ENCODE measurements around the gene IGF2R.

Gene IGF2R

GRCh38 chr6:159989492-159990480 lies 20.9 kb downstream of the IGF2R start:
- DNase-seq (ENCODE audit: low spot score), result no peak
- no peak for TF ChIP-seq CTCF (IDR thresholded peaks at IDR 0.05; ENCODE audit: extremely low read depth, missing control alignments)

- DNase-seq (ENCODE audit: low spot score), result no peak
- no peak for TF ChIP-seq CTCF (IDR thresholded peaks at IDR 0.05; ENCODE audit: extremely low read depth, missing control alignments)
These were observed 23.5 kb downstream of the IGF2R start for GRCh38 chr6:159992366-159992765.

GRCh38 chr6:159995405-159995804 lies 26.5 kb downstream of the IGF2R start:
- no peak for DNase-seq (ENCODE audit: low spot score)
- no peak for TF ChIP-seq CTCF (IDR thresholded peaks at IDR 0.05; ENCODE audit: extremely low read depth, missing control alignments)

- TF ChIP-seq CTCF (IDR thresholded peaks at IDR 0.05; ENCODE audit: extremely low read depth, missing control alignments), result no peak
- DNase-seq (ENCODE audit: low spot score), result no peak
These were observed 27.3 kb downstream of the IGF2R start for GRCh38 chr6:159996087-159996622.

GRCh38 chr6:159996626-159997497 lies 28.0 kb downstream of the IGF2R start:
- TF ChIP-seq CTCF (IDR thresholded peaks at IDR 0.05; ENCODE audit: extremely low read depth, missing control alignments), result no peak
- DNase-seq (ENCODE audit: low spot score), result no peak

GRCh38 chr6:159997498-159998101 lies 28.7 kb downstream of the IGF2R start:
- DNase-seq (ENCODE audit: low spot score), result no peak
- TF ChIP-seq CTCF (IDR thresholded peaks at IDR 0.05; ENCODE audit: extremely low read depth, missing control alignments), result no peak
